ENCODE measurements around the gene FOSL2. TPM values are rescaled to one million over a fixed set of nuclear protein-coding genes. Genes with fewer than 3 reads are reported as not detected.

The FOSL2 gene
- total RNA-seq, 2 experiments from 2014 or later, result 37.3 to 40.9 TPM

DNA sequence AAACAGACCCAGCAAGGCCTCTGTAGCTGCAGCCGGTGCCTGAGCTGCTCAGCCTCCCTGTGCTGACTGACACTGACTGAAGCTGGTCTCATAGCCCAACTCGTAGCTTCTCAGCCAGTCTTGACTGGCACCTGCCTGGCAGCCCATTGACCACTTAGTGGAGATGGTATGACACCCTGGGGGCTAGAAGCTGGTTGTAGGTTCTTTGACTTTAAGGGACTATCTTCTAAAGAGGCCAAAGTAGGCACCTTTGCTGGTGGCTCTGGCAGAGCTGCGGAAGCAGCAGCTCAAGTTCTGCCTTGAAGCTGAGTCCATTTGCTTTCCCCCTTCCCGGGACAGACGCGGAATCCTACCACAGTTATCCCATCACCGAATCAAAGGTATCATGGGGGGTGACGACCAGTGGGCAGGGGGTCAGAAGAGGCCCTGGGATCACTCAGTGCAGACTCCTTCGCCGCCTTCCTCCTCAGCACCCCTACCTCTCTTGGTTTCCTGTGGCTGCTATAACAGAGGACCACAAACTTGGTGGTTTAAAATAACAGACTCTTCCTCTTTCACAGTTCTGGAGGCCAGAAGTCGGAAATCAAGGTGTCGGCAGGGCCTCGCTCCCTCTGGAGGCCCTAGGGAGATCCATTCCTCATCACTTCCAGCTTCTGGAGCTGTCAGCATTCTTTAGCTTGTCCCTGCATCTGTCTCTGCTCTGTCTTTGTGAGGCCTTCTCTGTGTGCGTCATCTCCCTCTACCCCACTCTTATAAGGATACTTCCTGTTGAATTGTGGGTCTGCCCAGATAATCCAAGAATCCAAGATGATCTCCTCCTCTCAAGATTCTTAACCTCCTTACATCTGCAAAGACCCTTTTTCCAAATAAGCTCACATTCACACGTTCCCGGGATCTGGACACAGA, 13.7 kb upstream of the FOSL2 start:
- H3K4me3 Mint-ChIP-seq, result peak overlapping the region; percentile 35
- peaks cover 2% of the 10 kb centered on the region for H3K27me3 Mint-ChIP-seq (ENCODE audit: low read depth)
- DNase-seq, result no peak
- ChIA-PET POLR2A (interaction anchor here (0.7 to 2.4 kb wide), 2 partner anchors 11 to 12 kb away, joined by 3 to 8 read pairs; no protein-coding TSS in a partner anchor), CTCF (interaction anchor here (0.8 to 3.2 kb wide), 4 partner anchors 12 to 41 kb away, joined by 3 to 16 read pairs (median 6); partner anchors contain the start of gene FOSL2)
- no peaks in the 10 kb centered on the region for H3K9me3 Mint-ChIP-seq (ENCODE audit: insufficient read depth)
- peaks cover 50% of the 10 kb centered on the region for H3K4me1 Mint-ChIP-seq (ENCODE audit: low read depth)
- H3K27ac Mint-ChIP-seq, result peak overlapping the region; percentile 87
- peak; percentile 66 for ATAC-seq
- H3K36me3 Mint-ChIP-seq (ENCODE audit: low read depth), result no peaks in the 10 kb centered on the region

- ATAC-seq, result no peak
- Mint-ChIP-seq H3K27me3 (ENCODE audit: low read depth) (peaks cover 2% of the 10 kb centered on the region), H3K4me3 (no peak overlapping the region), H3K4me1 (ENCODE audit: low read depth) (peaks cover 50% of the 10 kb centered on the region), H3K9me3 (ENCODE audit: insufficient read depth) (no peaks in the 10 kb centered on the region), H3K27ac (no peak overlapping the region), H3K36me3 (ENCODE audit: low read depth) (no peaks in the 10 kb centered on the region)
- CTCF ChIA-PET, result interaction anchor here (1.3 to 3.2 kb wide), 3 partner anchors 11 to 39 kb away, joined by 3 to 16 read pairs (median 8); partner anchors contain the start of gene FOSL2
- no peak for DNase-seq
- POLR2A ChIA-PET, result interaction anchor here (2.4 kb wide), 1 partner anchor 11 kb away, joined by 8 read pairs; no protein-coding TSS in a partner anchor
Observed at GRCh38 chr2:28380219-28380618, 12.4 kb upstream of the FOSL2 start.

- POLR2A ChIA-PET, result interaction anchor here (0.6 to 0.8 kb wide), 2 partner anchors 25 to 38 kb away, joined by 3 read pairs; no protein-coding TSS in a partner anchor
- DNase-seq (no peak), ATAC-seq (no peak)
- Mint-ChIP-seq H3K4me1 (ENCODE audit: low read depth) (peaks cover 50% of the 10 kb centered on the region), H3K27ac (no peak overlapping the region), H3K36me3 (ENCODE audit: low read depth) (no peaks in the 10 kb centered on the region), H3K4me3 (no peak overlapping the region), H3K27me3 (ENCODE audit: low read depth) (peaks cover 2% of the 10 kb centered on the region), H3K9me3 (ENCODE audit: insufficient read depth) (no peaks in the 10 kb centered on the region)
- CTCF ChIA-PET, result no interaction called here
Observed at GRCh38 chr2:28381225-28382180, 11.2 kb upstream of the FOSL2 start.

DNA sequence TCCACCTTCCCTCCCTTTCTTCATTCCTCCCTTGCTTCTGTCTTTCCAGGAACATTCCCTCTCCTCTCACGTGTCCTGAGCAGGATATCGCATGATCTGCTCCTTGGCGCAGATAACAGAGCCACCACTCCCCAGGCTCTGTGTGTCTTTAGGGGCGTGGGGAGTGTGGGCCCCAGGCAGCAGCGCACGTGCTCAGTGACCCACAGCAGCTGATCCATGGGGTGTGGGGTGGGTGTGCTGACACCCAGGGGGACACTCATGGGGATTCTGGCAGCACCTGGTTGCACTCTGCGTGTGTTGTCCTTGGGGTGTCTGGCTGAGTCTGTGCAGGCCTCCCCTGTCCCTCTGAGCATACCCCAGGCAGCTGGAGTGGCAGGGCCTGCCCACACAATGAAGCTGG, 9.9 kb upstream of the FOSL2 start:
- POLR2A ChIA-PET, result no interaction called here
- H3K4me1 Mint-ChIP-seq (ENCODE audit: low read depth), result peaks cover 50% of the 10 kb centered on the region
- H3K36me3 Mint-ChIP-seq (ENCODE audit: low read depth), result no peaks in the 10 kb centered on the region
- CTCF ChIA-PET, result interaction anchor here (1.0 kb wide), 1 partner anchor 9 kb away, joined by 3 read pairs; no protein-coding TSS in a partner anchor
- peaks cover 2% of the 10 kb centered on the region for H3K27me3 Mint-ChIP-seq (ENCODE audit: low read depth)
- ATAC-seq, result no peak
- H3K27ac Mint-ChIP-seq, result peak overlapping the region; percentile 32
- DNase-seq, result no peak
- no peak overlapping the region for H3K4me3 Mint-ChIP-seq
- H3K9me3 Mint-ChIP-seq (ENCODE audit: insufficient read depth), result no peaks in the 10 kb centered on the region

DNA sequence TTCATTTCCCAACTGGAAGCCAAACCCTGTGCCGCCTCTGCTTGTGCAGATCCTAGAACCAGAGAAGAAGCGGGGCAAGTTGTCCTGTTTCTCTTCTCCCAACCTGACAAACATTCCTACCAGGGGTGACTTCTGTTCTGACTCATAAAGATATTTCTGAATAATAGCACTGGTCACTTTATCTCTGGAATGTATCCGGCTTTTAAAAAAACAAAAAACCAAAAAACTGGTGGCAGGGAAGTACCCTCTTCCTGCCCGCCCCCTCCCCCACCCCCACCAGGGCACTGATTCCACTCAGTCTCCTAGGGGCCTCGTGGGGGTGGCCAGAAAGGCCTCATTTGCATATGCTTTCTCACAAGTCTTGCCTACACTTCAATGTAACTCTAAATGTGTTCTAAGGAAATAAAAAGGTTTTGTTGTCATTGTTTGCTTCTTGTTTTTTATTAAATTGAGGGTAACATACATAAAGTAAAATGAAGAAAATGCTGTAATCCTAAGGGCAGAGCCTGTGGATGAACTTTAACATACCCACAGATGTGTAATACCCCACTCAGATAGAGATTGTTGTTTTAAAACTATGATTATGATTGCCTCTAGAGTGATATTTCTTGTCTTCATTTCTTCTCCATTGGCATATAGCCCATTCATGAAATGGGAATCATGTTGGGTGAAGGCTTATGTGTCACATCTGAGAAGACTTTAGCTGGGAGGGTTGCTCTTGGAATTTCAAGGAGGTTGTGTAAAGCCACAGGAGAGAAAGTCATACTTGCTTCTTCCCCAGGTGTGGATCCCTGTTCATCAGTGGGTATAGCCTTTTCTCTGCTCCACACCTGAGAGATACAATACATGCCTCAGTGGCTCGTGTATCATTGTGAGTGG, 5.3 kb upstream of the FOSL2 start:
- DNase-seq, result no peak
- ATAC-seq, result no peak
- Mint-ChIP-seq H3K4me1 (ENCODE audit: low read depth) (peaks cover 32% of the 10 kb centered on the region), H3K27me3 (ENCODE audit: low read depth) (peaks cover 2% of the 10 kb centered on the region), H3K27ac (no peak overlapping the region), H3K4me3 (no peak overlapping the region), H3K9me3 (ENCODE audit: insufficient read depth) (no peaks in the 10 kb centered on the region), H3K36me3 (ENCODE audit: low read depth) (no peaks in the 10 kb centered on the region)
- CTCF ChIA-PET, result no interaction called here
- POLR2A ChIA-PET, result no interaction called here

DNA sequence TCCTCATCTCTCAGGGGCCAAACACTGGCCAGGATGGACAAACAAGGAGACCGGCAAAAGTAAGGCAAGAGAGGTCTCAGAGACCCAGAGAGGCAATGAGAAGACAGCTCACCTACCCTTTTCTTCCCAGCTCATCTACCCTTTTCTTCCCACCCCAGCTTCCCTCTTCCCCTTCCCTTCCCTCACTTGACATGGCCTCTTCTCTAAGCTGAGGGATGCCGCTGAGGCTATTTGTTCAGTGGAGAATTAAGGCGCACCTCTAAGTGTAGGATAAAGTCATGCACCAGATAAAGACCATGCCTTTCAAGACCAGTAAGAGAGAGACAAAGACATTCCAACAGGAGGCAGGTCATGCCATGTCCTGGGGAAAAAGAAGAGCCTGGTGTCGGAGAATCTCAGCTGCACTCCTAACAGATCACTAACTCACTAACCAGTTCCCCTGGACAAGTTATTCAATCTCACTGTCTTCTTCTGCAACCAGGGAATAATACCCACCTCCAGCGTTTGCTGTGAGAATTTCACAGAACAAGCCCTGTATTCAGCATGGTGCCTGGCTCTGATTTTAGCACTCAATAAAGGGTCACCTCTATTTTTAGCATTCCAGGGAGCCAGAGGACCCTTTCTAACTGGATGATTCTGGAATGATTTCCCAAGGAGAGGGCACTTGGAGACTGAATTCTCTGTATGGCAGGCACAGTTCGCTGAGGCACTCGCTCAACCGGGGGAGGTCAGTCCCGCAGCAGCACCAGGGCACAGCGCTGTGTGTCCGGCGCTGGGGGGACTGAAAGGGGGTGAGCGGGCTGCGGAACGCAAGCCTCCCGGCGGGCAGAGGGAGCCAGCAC, 3.0 kb upstream of the FOSL2 start:
- no peaks in the 10 kb centered on the region for H3K9me3 Mint-ChIP-seq (ENCODE audit: insufficient read depth)
- H3K27ac Mint-ChIP-seq, result peak overlapping the region; percentile 83
- H3K36me3 Mint-ChIP-seq (ENCODE audit: low read depth), result peaks cover 8% of the 10 kb centered on the region
- H3K4me1 Mint-ChIP-seq (ENCODE audit: low read depth), result peaks cover 23% of the 10 kb centered on the region
- CTCF ChIA-PET, result interaction anchor here (0.6 to 4.8 kb wide), 3 partner anchors 11 to 418 kb away, joined by 3 to 16 read pairs (median 4); no protein-coding TSS in a partner anchor
- POLR2A ChIA-PET, result interaction anchor here (1.1 to 2.1 kb wide), 3 partner anchors 11 to 23 kb away, joined by 3 to 11 read pairs (median 3); no protein-coding TSS in a partner anchor
- no peaks in the 10 kb centered on the region for H3K27me3 Mint-ChIP-seq (ENCODE audit: low read depth)
- DNase-seq, result no peak
- no peak for ATAC-seq
- peak overlapping the region; percentile 72 for H3K4me3 Mint-ChIP-seq

- peak; percentile 92 for DNase-seq
- peak; percentile 45 for ATAC-seq
- CTCF ChIA-PET, result interaction anchor here (0.6 to 4.8 kb wide), 5 partner anchors 12 to 102 kb away, joined by 3 to 16 read pairs (median 4); no protein-coding TSS in a partner anchor
Observed at GRCh38 chr2:28390241-28390745, 2.4 kb upstream of the FOSL2 start.

DNA sequence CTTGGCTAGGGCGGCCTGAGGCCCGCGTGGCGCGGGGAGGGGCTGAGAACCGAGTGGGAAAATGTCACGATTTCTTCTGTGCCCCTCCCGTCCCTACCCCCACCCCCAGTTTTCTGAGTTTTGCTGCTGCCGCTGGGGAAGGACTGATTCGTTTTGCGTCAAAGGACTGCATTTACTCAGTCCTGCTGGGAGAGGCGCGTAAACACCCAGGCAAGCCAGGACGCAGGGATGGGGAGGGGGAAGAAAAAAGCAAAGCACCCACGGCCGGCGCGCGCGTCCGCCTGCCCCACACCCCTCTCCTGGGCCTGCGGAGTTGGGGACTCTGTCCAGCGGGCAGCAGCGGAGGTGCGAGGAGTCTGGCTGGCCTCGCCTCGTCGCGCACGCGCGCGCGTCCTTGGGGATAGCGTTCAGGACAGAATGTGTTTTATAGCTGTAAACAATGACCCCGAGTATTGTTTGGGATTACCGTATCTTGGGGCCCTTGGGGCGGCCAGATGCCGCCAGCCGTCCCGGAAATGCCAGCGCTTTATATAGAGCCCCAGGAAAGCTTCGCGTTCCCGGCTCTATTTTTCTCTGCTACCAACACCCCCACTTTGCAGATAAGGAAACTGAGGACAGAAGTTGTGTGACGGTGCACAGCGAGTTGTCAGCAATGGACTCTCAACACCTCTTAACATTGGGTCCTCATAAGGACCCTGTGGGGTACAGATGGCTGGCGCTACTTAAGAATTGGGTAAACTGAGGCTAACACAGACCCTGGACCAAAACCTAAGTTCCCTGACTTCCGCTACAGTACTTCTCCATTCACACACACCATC, 1.7 kb upstream of the FOSL2 start:
- no peak for DNase-seq
- no peaks in the 10 kb centered on the region for H3K27me3 Mint-ChIP-seq (ENCODE audit: low read depth)
- peak; percentile 0 for ATAC-seq
- H3K4me1 Mint-ChIP-seq (ENCODE audit: low read depth), result peaks cover 23% of the 10 kb centered on the region
- no peaks in the 10 kb centered on the region for H3K9me3 Mint-ChIP-seq (ENCODE audit: insufficient read depth)
- H3K4me3 Mint-ChIP-seq, result peak overlapping the region; percentile 81
- peaks cover 9% of the 10 kb centered on the region for H3K36me3 Mint-ChIP-seq (ENCODE audit: low read depth)
- CTCF ChIA-PET, result interaction anchor here (0.6 to 4.8 kb wide), 11 partner anchors 8 to 120 kb away, joined by 3 to 16 read pairs (median 4); no protein-coding TSS in a partner anchor
- peak overlapping the region; percentile 87 for H3K27ac Mint-ChIP-seq
- POLR2A ChIA-PET, result interaction anchor here (0.6 to 2.1 kb wide), 10 partner anchors 11 to 31 kb away, joined by 3 to 11 read pairs (median 4); no protein-coding TSS in a partner anchor

More at GRCh38 chr2:28390241-28390745, 2.4 kb upstream of the FOSL2 start:
- Mint-ChIP-seq H3K4me3 (peak overlapping the region; percentile 81), H3K4me1 (ENCODE audit: low read depth) (peaks cover 23% of the 10 kb centered on the region), H3K9me3 (ENCODE audit: insufficient read depth) (no peaks in the 10 kb centered on the region), H3K27ac (peak overlapping the region; percentile 87), H3K36me3 (ENCODE audit: low read depth) (peaks cover 9% of the 10 kb centered on the region), H3K27me3 (ENCODE audit: low read depth) (no peaks in the 10 kb centered on the region)
- POLR2A ChIA-PET, result interaction anchor here (1.0 to 2.1 kb wide), 7 partner anchors 10 to 30 kb away, joined by 3 to 11 read pairs (median 5); no protein-coding TSS in a partner anchor
